Measurements from ENCODE around the gene FIP1L1. TPM values are rescaled to one million over a fixed set of nuclear protein-coding genes. Genes with fewer than 3 reads are reported as not detected.

Gene FIP1L1
- total RNA-seq, 1 experiment from 2014 or later: 41.0 TPM

GRCh38 chr4:53490965-53491622 is 113.7 kb downstream of the FIP1L1 start:
- Histone ChIP-seq H3K36me3 (replicated peaks; ENCODE audit: control insufficient read depth, insufficient read depth, low read length) (no peaks in the 10 kb centered on the region), H3K4me3 (ENCODE audit: insufficient read depth, low read depth, low read length) (no peak overlapping the region), H3K27me3 (ENCODE audit: control insufficient read depth, insufficient read depth, low read length) (no peaks in the 10 kb centered on the region)
- peak; percentile 30 for DNase-seq

GRCh38 chr4:53494851-53495250 is 117.4 kb downstream of the FIP1L1 start:
- Histone ChIP-seq H3K36me3 (replicated peaks; ENCODE audit: control insufficient read depth, insufficient read depth, low read length) (no peaks in the 10 kb centered on the region), H3K4me3 (ENCODE audit: insufficient read depth, low read depth, low read length) (no peak overlapping the region), H3K27me3 (ENCODE audit: control insufficient read depth, insufficient read depth, low read length) (no peaks in the 10 kb centered on the region)
- DNase-seq: no peak

GRCh38 chr4:53497487-53498244 is 120.2 kb downstream of the FIP1L1 start:
- Histone ChIP-seq H3K36me3 (replicated peaks; ENCODE audit: control insufficient read depth, insufficient read depth, low read length) (no peaks in the 10 kb centered on the region), H3K27me3 (ENCODE audit: control insufficient read depth, insufficient read depth, low read length) (no peaks in the 10 kb centered on the region), H3K4me3 (ENCODE audit: insufficient read depth, low read depth, low read length) (no peak overlapping the region)
- peak; percentile 17 for DNase-seq

DNA sequence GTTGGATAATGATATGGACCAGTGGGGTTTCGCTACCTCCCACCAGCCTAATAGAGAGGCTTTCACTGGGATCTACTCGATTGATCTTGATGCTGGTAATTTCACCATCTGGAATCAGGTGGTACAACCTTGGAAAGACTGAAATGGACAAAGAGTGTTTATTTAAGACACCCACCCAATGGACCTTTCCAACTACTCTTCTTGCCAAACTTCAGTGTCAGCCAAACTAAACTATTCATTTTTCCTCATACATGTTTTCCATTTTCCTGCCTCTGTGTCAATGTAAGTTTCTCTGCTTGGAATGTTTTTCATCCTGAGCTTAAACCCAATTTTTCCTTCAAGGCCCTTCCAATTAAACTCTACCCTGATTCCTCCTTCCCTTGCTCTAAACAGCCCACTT is 121.3 kb downstream of the FIP1L1 start:
- no peak for DNase-seq
- H3K27me3 ChIP-seq (ENCODE audit: control insufficient read depth, insufficient read depth, low read length): no peaks in the 10 kb centered on the region
- H3K4me3 ChIP-seq (ENCODE audit: insufficient read depth, low read depth, low read length): no peak overlapping the region
- H3K36me3 ChIP-seq (replicated peaks; ENCODE audit: control insufficient read depth, insufficient read depth, low read length): no peaks in the 10 kb centered on the region

GRCh38 chr4:53499791-53500190 is 122.3 kb downstream of the FIP1L1 start:
- no peaks in the 10 kb centered on the region for H3K36me3 ChIP-seq (replicated peaks; ENCODE audit: control insufficient read depth, insufficient read depth, low read length)
- no peaks in the 10 kb centered on the region for H3K27me3 ChIP-seq (ENCODE audit: control insufficient read depth, insufficient read depth, low read length)
- no peak for DNase-seq
- H3K4me3 ChIP-seq (ENCODE audit: insufficient read depth, low read depth, low read length): no peak overlapping the region

GRCh38 chr4:53500546-53500945 is 123.1 kb downstream of the FIP1L1 start:
- DNase-seq: no peak
- no peaks in the 10 kb centered on the region for H3K27me3 ChIP-seq (ENCODE audit: control insufficient read depth, insufficient read depth, low read length)
- H3K36me3 ChIP-seq (replicated peaks; ENCODE audit: control insufficient read depth, insufficient read depth, low read length): no peaks in the 10 kb centered on the region
- no peak overlapping the region for H3K4me3 ChIP-seq (ENCODE audit: insufficient read depth, low read depth, low read length)

- Histone ChIP-seq H3K36me3 (replicated peaks; ENCODE audit: control insufficient read depth, insufficient read depth, low read length) (no peaks in the 10 kb centered on the region), H3K4me3 (ENCODE audit: insufficient read depth, low read depth, low read length) (no peak overlapping the region), H3K27me3 (ENCODE audit: control insufficient read depth, insufficient read depth, low read length) (no peaks in the 10 kb centered on the region)
- DNase-seq: no peak
Measured at GRCh38 chr4:53501561-53501960, 124.1 kb downstream of the FIP1L1 start.

GRCh38 chr4:53502094-53502493 is 124.7 kb downstream of the FIP1L1 start:
- H3K27me3 ChIP-seq (ENCODE audit: control insufficient read depth, insufficient read depth, low read length): no peaks in the 10 kb centered on the region
- no peak overlapping the region for H3K4me3 ChIP-seq (ENCODE audit: insufficient read depth, low read depth, low read length)
- H3K36me3 ChIP-seq (replicated peaks; ENCODE audit: control insufficient read depth, insufficient read depth, low read length): no peaks in the 10 kb centered on the region
- no peak for DNase-seq

GRCh38 chr4:53505947-53506346 is 128.5 kb downstream of the FIP1L1 start:
- Histone ChIP-seq H3K36me3 (replicated peaks; ENCODE audit: control insufficient read depth, insufficient read depth, low read length) (no peaks in the 10 kb centered on the region), H3K4me3 (ENCODE audit: insufficient read depth, low read depth, low read length) (no peak overlapping the region), H3K27me3 (ENCODE audit: control insufficient read depth, insufficient read depth, low read length) (no peaks in the 10 kb centered on the region)
- peak; percentile 14 for DNase-seq

- DNase-seq: no peak
- H3K36me3 ChIP-seq (replicated peaks; ENCODE audit: control insufficient read depth, insufficient read depth, low read length): no peaks in the 10 kb centered on the region
- H3K27me3 ChIP-seq (ENCODE audit: control insufficient read depth, insufficient read depth, low read length): no peaks in the 10 kb centered on the region
Measured at GRCh38 chr4:53507058-53507457, 129.6 kb downstream of the FIP1L1 start.

GRCh38 chr4:53507671-53508286 is 130.3 kb downstream of the FIP1L1 start:
- no peak overlapping the region for H3K4me3 ChIP-seq (ENCODE audit: insufficient read depth, low read depth, low read length)
- no peak for DNase-seq
- H3K27me3 ChIP-seq (ENCODE audit: control insufficient read depth, insufficient read depth, low read length): no peaks in the 10 kb centered on the region
- no peaks in the 10 kb centered on the region for H3K36me3 ChIP-seq (replicated peaks; ENCODE audit: control insufficient read depth, insufficient read depth, low read length)

More at GRCh38 chr4:53507058-53507457, 129.6 kb downstream of the FIP1L1 start:
- no peak overlapping the region for H3K4me3 ChIP-seq (ENCODE audit: insufficient read depth, low read depth, low read length)

DNA sequence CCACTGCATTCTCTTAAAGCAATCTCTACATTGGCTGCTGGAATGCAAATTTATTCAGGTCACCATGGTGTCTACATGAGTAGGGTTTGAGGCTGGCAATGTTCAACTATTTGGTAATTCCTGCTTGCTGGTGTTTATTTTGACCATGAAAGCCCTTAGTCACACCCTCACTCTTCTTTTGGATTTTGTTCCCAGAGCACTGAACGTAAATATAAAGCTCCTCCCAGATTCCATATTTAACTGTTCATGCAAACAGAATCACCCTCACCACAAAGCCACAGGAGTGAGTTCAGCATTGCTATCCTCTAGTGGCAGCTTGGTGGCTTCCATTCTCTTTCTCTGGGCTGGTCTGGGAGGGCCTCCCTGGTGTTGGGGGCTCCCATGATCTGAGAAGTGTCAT is 131.0 kb downstream of the FIP1L1 start:
- Histone ChIP-seq H3K4me3 (ENCODE audit: insufficient read depth, low read depth, low read length) (no peak overlapping the region), H3K27me3 (ENCODE audit: control insufficient read depth, insufficient read depth, low read length) (no peaks in the 10 kb centered on the region), H3K36me3 (replicated peaks; ENCODE audit: control insufficient read depth, insufficient read depth, low read length) (no peaks in the 10 kb centered on the region)
- DNase-seq: no peak

DNA sequence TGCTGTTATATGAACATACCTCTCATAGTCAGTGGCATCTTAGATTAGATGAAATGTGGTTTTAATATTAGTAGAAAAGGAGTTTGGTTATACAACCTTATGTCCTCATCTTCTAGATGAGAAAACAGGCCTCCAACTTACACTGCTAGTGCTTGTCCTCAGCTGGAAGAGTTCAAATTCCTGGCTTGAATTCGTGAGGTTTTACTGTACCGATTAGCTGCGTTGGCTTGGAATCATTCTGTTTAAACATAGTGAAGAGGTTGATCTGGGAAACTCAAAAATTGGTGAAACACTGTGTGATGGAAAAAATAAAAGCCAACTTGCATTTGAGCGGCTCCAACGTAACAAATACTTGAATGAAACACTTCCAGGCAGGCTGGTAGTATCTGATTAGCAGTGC is 132.9 kb downstream of the FIP1L1 start:
- no peaks in the 10 kb centered on the region for H3K27me3 ChIP-seq (ENCODE audit: control insufficient read depth, insufficient read depth, low read length)
- no peaks in the 10 kb centered on the region for H3K36me3 ChIP-seq (replicated peaks; ENCODE audit: control insufficient read depth, insufficient read depth, low read length)
- H3K4me3 ChIP-seq (ENCODE audit: insufficient read depth, low read depth, low read length): no peak overlapping the region
- no peak for DNase-seq

Data from H7 (cell line).